Measurements from ENCODE around the gene CDH23.

DNA sequence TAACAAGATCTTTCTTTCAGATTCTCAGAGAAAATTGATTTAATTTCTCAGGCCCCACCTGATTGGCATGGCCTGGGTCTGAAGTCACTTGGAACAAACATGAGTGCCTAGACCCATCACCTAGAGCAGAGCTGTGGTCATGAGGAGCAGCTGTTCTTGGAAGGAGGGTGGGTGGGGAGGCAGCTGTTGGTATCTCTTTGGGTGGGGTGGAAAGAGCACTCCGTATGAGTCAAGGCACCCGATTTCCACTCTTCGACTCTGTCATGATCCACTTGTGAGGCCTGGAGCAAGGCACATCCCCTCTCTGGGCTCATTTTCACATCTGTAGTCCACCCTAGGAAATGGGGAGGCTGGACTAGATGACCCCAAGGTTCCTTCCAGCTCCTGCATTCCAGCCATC, 166.2 kb downstream of the CDH23 start:
- no peak for TF ChIP-seq POLR2AphosphoS5 (IDR thresholded peaks at IDR 0.05; ENCODE audit: low read depth, low read length)
- TF ChIP-seq TAF1 (IDR thresholded peaks at IDR 0.05; ENCODE audit: borderline replicate concordance, insufficient read depth, low read length): no peak
- TF ChIP-seq, protein P1, sequence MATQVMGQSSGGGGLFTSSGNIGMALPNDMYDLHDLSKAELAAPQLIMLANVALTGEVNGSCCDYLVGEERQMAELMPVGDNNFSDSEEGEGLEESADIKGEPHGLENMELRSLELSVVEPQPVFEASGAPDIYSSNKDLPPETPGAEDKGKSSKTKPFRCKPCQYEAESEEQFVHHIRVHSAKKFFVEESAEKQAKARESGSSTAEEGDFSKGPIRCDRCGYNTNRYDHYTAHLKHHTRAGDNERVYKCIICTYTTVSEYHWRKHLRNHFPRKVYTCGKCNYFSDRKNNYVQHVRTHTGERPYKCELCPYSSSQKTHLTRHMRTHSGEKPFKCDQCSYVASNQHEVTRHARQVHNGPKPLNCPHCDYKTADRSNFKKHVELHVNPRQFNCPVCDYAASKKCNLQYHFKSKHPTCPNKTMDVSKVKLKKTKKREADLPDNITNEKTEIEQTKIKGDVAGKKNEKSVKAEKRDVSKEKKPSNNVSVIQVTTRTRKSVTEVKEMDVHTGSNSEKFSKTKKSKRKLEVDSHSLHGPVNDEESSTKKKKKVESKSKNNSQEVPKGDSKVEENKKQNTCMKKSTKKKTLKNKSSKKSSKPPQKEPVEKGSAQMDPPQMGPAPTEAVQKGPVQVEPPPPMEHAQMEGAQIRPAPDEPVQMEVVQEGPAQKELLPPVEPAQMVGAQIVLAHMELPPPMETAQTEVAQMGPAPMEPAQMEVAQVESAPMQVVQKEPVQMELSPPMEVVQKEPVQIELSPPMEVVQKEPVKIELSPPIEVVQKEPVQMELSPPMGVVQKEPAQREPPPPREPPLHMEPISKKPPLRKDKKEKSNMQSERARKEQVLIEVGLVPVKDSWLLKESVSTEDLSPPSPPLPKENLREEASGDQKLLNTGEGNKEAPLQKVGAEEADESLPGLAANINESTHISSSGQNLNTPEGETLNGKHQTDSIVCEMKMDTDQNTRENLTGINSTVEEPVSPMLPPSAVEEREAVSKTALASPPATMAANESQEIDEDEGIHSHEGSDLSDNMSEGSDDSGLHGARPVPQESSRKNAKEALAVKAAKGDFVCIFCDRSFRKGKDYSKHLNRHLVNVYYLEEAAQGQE (IDR thresholded peaks at IDR 0.05; ENCODE audit: insufficient read depth in 1 of 2, low read depth in 2 of 2, low read length in 2 of 2): no peak
